ENCODE measurements around the gene KIF18B. TPM values are rescaled to one million over a fixed set of nuclear protein-coding genes. Genes with fewer than 3 reads are reported as not detected.

Gene KIF18B
- total RNA-seq, 1 donor from 2014 or later, result 0.74 TPM

- H3K4me1 ChIP-seq, result no peaks in the 10 kb centered on the region
- intact Hi-C loops (cut with DNase I), result no loop called here
- no peaks in the 10 kb centered on the region for H3K36me3 ChIP-seq
- no peak for DNase-seq (ENCODE audit: extremely low spot score in 2 of 2)
- no peaks in the 10 kb centered on the region for H3K27me3 ChIP-seq
- no peaks in the 10 kb centered on the region for H3K9me3 ChIP-seq
- no peak overlapping the region for H3K27ac ChIP-seq
- TF ChIP-seq POLR2AphosphoS5 (IDR thresholded peaks at IDR 0.05; ENCODE audit: insufficient read depth in 1 of 2, low read depth in 1 of 2) (no peak), POLR2A (IDR thresholded peaks at IDR 0.05) (no peak), CTCF (IDR thresholded peaks at IDR 0.05) (no peak)
- H3K4me3 ChIP-seq, result no peak overlapping the region
Measured at GRCh38 chr17:44940317-44940716, 7.3 kb downstream of the KIF18B start.

GRCh38 chr17:44935116-44935515 is 12.5 kb downstream of the KIF18B start:
- Histone ChIP-seq H3K4me1 (no peaks in the 10 kb centered on the region), H3K27ac (no peak overlapping the region), H3K4me3 (no peak overlapping the region), H3K9me3 (no peaks in the 10 kb centered on the region), H3K27me3 (no peaks in the 10 kb centered on the region), H3K36me3 (no peaks in the 10 kb centered on the region)
- intact Hi-C loops (cut with DNase I), result no loop called here
- no peak for TF ChIP-seq CTCF (IDR thresholded peaks at IDR 0.05)
- TF ChIP-seq POLR2AphosphoS5 (IDR thresholded peaks at IDR 0.05; ENCODE audit: insufficient read depth in 1 of 2, low read depth in 1 of 2), result no peak
- no peak for TF ChIP-seq POLR2A (IDR thresholded peaks at IDR 0.05)
- no peak for DNase-seq (ENCODE audit: extremely low spot score in 2 of 2)

- intact Hi-C loops (cut with DNase I), result no loop called here
- no peak overlapping the region for H3K4me3 ChIP-seq
- no peak for DNase-seq (ENCODE audit: extremely low spot score in 2 of 2)
Measured at GRCh38 chr17:44934745-44935105, 12.8 kb downstream of the KIF18B start.

GRCh38 chr17:44933824-44934744 is 13.5 kb downstream of the KIF18B start:
- H3K36me3 ChIP-seq, result no peaks in the 10 kb centered on the region
- H3K4me1 ChIP-seq, result no peaks in the 10 kb centered on the region
- no peaks in the 10 kb centered on the region for H3K9me3 ChIP-seq
- no peak for DNase-seq (ENCODE audit: extremely low spot score in 2 of 2)
- TF ChIP-seq POLR2A (IDR thresholded peaks at IDR 0.05), result no peak
- TF ChIP-seq POLR2AphosphoS5 (IDR thresholded peaks at IDR 0.05; ENCODE audit: insufficient read depth in 1 of 2, low read depth in 1 of 2), result no peak
- no peak for TF ChIP-seq CTCF (IDR thresholded peaks at IDR 0.05)
- no peak overlapping the region for H3K4me3 ChIP-seq
- H3K27me3 ChIP-seq, result no peaks in the 10 kb centered on the region
- intact Hi-C loops (cut with DNase I), result no loop called here
- H3K27ac ChIP-seq, result no peak overlapping the region

More at GRCh38 chr17:44934745-44935105, 12.8 kb downstream of the KIF18B start:
- Histone ChIP-seq H3K36me3 (no peaks in the 10 kb centered on the region), H3K27ac (no peak overlapping the region), H3K9me3 (no peaks in the 10 kb centered on the region), H3K4me1 (no peaks in the 10 kb centered on the region), H3K27me3 (no peaks in the 10 kb centered on the region)
- no peak for TF ChIP-seq POLR2AphosphoS5 (IDR thresholded peaks at IDR 0.05; ENCODE audit: insufficient read depth in 1 of 2, low read depth in 1 of 2)
- no peak for TF ChIP-seq POLR2A (IDR thresholded peaks at IDR 0.05)
- TF ChIP-seq CTCF (IDR thresholded peaks at IDR 0.05), result no peak

GRCh38 chr17:44932787-44933097 is 14.8 kb downstream of the KIF18B start:
- H3K27ac ChIP-seq, result no peak overlapping the region
- no peaks in the 10 kb centered on the region for H3K4me1 ChIP-seq
- TF ChIP-seq POLR2A (IDR thresholded peaks at IDR 0.05) (no peak), POLR2AphosphoS5 (IDR thresholded peaks at IDR 0.05; ENCODE audit: insufficient read depth in 1 of 2, low read depth in 1 of 2) (no peak), CTCF (IDR thresholded peaks at IDR 0.05) (no peak)
- H3K9me3 ChIP-seq, result no peaks in the 10 kb centered on the region
- intact Hi-C loops (cut with DNase I), result no loop called here
- no peaks in the 10 kb centered on the region for H3K27me3 ChIP-seq
- H3K4me3 ChIP-seq, result no peak overlapping the region
- no peaks in the 10 kb centered on the region for H3K36me3 ChIP-seq
- DNase-seq (ENCODE audit: extremely low spot score in 2 of 2), result no peak
